GM12872 (cell line): Measurements from ENCODE around the gene LARP4.

Source experiments
- TF ChIP-seq, protein P1 (sequence below): IDR thresholded peaks from 3 replicates; pipeline ENCODE4 v1.5.1; 2011; ENCODE audit warnings: low read depth, mild to moderate bottlenecking, low read length, moderate library complexity; ENCODE audit not compliant: insufficient read depth

The LARP4 gene

GRCh38 chr12:50482571-50482970, 81.9 kb downstream of the LARP4 start:
- TF ChIP-seq, protein P1, sequence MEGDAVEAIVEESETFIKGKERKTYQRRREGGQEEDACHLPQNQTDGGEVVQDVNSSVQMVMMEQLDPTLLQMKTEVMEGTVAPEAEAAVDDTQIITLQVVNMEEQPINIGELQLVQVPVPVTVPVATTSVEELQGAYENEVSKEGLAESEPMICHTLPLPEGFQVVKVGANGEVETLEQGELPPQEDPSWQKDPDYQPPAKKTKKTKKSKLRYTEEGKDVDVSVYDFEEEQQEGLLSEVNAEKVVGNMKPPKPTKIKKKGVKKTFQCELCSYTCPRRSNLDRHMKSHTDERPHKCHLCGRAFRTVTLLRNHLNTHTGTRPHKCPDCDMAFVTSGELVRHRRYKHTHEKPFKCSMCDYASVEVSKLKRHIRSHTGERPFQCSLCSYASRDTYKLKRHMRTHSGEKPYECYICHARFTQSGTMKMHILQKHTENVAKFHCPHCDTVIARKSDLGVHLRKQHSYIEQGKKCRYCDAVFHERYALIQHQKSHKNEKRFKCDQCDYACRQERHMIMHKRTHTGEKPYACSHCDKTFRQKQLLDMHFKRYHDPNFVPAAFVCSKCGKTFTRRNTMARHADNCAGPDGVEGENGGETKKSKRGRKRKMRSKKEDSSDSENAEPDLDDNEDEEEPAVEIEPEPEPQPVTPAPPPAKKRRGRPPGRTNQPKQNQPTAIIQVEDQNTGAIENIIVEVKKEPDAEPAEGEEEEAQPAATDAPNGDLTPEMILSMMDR: no peak

GRCh38 chr12:50483488-50483887, 82.8 kb downstream of the LARP4 start:
- TF ChIP-seq, protein P1: no peak

DNA sequence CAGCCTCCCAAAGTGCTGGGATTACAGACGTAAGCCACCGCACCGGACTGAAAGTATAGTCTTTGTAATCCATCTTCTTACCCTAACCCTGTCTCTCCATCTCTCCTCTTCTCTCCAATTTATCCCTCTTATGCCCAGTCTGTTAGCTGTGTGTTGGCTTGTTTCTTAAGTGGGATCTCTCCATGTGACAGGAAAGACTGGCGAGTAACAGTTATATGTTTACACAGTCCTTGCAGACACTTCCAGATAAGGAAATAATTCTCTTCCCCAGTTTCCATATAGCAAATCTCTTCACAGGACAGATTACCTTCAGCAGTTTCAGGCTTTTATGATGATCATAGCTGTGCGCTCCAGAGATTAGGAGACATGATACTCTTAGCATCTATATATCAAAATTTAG, 88.1 kb downstream of the LARP4 start:
- TF ChIP-seq, protein P1: no peak

DNA sequence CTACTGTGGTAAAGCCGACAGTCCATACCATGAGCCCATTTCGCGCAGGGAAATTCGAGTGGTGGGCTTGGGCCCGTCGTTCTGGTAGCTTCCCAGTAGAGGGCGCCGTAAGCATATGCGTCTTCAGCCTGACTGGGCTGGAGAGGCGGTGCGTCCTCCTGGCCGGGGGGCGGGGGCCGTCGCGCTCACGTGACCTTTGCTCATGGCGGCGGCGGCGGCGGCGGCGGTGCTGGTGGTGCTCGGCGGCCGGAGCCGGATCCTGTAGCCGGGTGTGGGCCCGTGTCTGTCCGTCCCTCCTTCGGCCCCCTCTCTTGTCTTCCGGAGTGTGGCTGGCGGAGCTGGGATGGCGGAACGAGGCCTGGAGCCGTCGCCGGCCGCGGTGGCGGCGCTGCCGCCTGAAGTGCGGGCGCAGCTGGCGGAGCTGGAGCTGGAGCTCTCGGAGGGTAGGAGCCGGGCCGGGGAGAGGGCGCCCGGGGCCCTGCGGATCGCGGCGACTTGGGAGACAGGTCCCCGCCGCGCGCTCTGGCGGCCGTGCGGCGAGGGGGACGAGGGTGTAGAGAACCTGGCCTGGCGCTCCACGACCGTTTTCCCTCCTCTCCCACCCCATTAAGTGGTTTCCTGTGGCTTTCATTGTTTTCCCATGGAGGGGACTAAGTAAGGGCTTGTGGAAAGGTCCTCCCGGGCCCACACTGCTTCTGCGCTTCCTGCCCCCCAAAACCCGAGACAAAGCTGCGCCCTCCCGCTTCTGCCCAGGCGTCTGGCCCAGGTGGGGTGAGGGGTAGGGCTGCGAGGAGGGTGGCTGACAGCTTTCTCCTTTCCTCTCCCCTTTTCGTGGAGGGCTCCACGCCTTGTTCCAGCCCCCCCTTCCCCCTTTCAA, 104.4 kb downstream of the LARP4 start, which contains the start of gene DIP2B:
Gene DIP2B, plus strand, starts transcription at position 188 of the 877 bp plus-strand sequence. Its CDS starts 156 bp downstream, at position 344.
- TF ChIP-seq, protein P1: peak; percentile 89

- TF ChIP-seq, protein P1: no peak
Observed at GRCh38 chr12:50505675-50506530, 105.2 kb downstream of the LARP4 start.

DNA sequence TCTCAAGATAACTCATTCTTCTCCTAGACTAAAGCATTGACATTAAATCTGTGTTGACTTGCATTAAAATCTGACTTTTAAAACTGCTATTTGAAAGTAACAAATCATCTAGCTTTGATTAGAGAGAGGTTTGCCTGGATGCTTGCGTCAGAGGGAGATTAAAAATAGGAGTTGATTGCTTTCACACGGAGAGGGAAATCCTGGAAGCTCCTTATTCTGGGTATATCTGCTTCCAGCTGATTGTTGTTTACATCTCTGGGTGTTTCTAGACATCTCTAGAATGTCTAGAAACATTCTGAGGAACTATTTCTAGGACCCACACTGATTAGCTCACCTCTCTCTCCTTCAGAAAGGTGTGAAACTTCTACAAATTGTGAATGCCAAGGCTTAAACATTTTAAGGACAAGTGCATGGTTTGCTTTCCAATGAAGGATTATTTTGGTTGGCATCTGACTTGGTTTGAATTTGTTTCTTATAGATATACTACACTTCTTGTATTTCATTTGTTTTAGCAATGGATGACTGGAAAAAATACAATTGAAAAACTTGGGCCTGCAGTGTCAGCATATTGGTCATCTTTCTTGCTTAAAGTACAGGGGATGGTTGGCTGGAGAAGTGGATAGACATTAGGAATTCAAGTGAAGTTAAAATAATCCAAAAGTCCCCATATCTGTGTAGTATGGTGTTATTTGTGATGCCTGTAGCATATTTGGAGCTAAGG, 106.2 kb downstream of the LARP4 start:
- TF ChIP-seq, protein P1: no peak

GRCh38 chr12:50507474-50507838, 106.8 kb downstream of the LARP4 start:
- TF ChIP-seq, protein P1: no peak
